ENCODE measurements around the gene AP2M1. TPM values are rescaled to one million over a fixed set of nuclear protein-coding genes. Genes with fewer than 3 reads are reported as not detected.

Gene AP2M1
- total and polyA plus RNA-seq, 2 of the 8 experiments (the other 6 are each of a cell fraction or from before 2014, with no cell fraction given): 403 to 454 TPM

DNA sequence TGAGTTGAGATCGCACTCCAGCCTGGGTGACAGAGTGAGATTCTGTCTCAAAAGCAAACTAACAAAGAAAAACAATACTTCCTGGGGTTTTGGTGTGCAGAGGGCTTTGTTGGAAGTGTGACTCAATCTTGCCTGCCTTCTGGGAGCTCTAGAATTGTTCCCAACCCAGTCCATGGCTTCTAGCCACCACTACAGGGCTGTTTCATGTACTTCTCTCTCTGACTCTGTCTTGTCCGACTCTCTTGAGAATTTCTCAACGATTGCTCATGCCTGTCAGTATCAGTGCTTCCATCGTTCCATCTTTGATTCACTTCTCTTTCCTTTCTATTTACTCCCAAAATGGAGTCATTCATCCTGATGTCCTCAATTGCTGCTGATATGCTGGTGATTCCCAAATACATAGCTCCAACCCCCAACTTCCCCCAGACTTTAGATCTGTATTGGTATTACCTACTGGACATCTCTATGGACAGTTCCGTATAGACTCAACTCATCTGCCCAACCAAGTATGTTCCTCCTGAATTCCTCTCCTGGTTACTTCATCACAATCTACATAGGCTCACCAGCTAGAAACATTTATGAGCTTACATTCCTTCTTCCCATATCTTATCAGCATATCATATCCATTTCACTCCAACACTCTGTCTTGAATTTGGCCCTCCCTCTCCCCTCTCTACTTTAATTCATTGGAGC, 1.8 kb upstream of the AP2M1 start (continued):
- TF ChIP-seq ATF2 (IDR thresholded peaks at IDR 0.05; ENCODE audit: low read length) (no peak), ZNF274 (IDR thresholded peaks at IDR 0.05; ENCODE audit: borderline replicate concordance, extremely low read depth, low read length) (no peak), GABPA (IDR thresholded peaks at IDR 0.05; ENCODE audit: borderline replicate concordance, insufficient read depth, low read length) (no peak), CHD2 (IDR thresholded peaks at IDR 0.05; ENCODE audit: low read length) (no peak), RXRA (IDR thresholded peaks at IDR 0.05; ENCODE audit: insufficient read depth, low read depth, low read length) (no peak), JUN (IDR thresholded peaks at IDR 0.05; ENCODE audit: low read depth, low read length) (no peak)
